GM12878 (cell line): ENCODE measurements around the gene TSPO.

Experiments
- BRCA1 ChIP-seq: IDR thresholded peaks from 2 replicates; pipeline ENCODE4 v1.6.1; 2011; ENCODE audit warnings: low read depth, low read length, improper control_type of control experiment
- CREB1 ChIP-seq: IDR thresholded peaks from 2 replicates; pipeline ENCODE4 v1.6.1; 2012; ENCODE audit warnings: low read depth, mild to moderate bottlenecking, inconsistent platforms
- CTCF ChIP-seq, 3 experiments: IDR thresholded peaks in 2 of 3; conservative IDR thresholded peaks in 1 of 3; 2 replicates each; pipeline ENCODE4 v1.5.1; 2011; ENCODE audit warnings: low read depth in 3 of 3, low read length in 3 of 3, mild to moderate bottlenecking in 3 of 3, control low read depth in 2 of 3, moderate library complexity in 2 of 3, inconsistent platforms in 1 of 3, mixed read lengths in 1 of 3; ENCODE audit not compliant: control insufficient read depth in 2 of 3, insufficient read depth in 1 of 3; ENCODE audit errors: extremely low read depth in 1 of 3
- EZH2 ChIP-seq: IDR thresholded peaks from 2 replicates; pipeline ENCODE4 v1.6.1; 2012; ENCODE audit warnings: low read depth, mild to moderate bottlenecking, control low read depth, inconsistent platforms, low read length, borderline replicate concordance; ENCODE audit not compliant: control insufficient read depth
- NR2C2 ChIP-seq: IDR thresholded peaks from 2 replicates; pipeline ENCODE4 v1.6.1; 2011; ENCODE audit warnings: borderline replicate concordance, low read depth; ENCODE audit not compliant: control insufficient read depth, insufficient read length
- SIN3A ChIP-seq: IDR thresholded peaks from 2 replicates; pipeline ENCODE4 v1.6.1; 2012; ENCODE audit warnings: low read depth, low read length, improper control_type of control experiment

GRCh38 chr22:43114958-43115357, 36.4 kb upstream of the TSPO start:
- TF ChIP-seq NR2C2: no peak
- TF ChIP-seq CTCF (IDR thresholded peaks at IDR 0.05 in 2 of 3, conservative IDR thresholded peaks at IDR 0.05 in 1 of 3; ENCODE audit: control insufficient read depth in 2 of 3, extremely low read depth in 1 of 3, insufficient read depth in 1 of 3, low read depth in 3 of 3, low read length in 3 of 3): no peak
- no peak for TF ChIP-seq CREB1
- TF ChIP-seq BRCA1: no peak
- no peak for TF ChIP-seq EZH2
- TF ChIP-seq SIN3A: no peak
